DMS79 (cell line): ENCODE data around the gene DNAJB11.
"Not testable (repeated sequence)": the region's sequence is repeated elsewhere in the genome, so short reads cannot be mapped to it uniquely, and the experiment has no call there.

Experiments used
- DNase-seq: peaks from one replicate; lab custom pipeline; 2025; lab: John Stamatoyannopoulos, UW

Gene DNAJB11

DNA sequence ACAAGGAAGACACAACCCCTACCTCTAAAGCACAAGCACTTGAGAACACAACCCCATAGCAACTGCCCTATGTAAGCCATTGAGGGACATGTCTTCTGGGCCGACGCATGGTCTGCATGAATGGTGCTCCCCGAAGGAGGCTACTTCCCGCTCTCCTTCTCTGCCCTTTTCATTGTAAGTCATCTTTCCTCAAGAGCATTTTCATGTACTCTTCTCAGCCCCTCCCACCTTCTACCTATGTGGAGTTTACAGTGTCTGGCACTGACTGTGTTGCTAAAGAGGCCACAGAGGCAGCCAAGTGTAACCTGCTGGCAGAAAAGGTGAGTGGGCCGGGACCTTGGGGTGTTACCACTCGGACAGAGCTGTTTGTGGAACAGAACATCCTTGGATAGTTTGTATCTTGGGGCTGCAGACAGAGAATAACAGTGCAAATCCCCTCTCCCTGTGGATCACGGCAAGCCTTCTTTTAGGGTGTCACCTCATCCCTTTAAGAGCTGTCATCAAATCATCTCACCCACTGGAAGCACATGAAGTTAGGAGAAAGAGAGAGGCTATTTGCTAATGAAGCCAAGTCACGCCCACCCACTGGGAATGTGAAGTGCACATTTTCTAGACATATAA lies 47.9 kb downstream of the DNAJB11 start:
- peak; percentile 51 for DNase-seq

GRCh38 chr3:186619787-186620212 lies 49.3 kb downstream of the DNAJB11 start:
- no peak for DNase-seq

- DNase-seq = no peak
Measured at GRCh38 chr3:186620213-186621092, 49.9 kb downstream of the DNAJB11 start.

DNA sequence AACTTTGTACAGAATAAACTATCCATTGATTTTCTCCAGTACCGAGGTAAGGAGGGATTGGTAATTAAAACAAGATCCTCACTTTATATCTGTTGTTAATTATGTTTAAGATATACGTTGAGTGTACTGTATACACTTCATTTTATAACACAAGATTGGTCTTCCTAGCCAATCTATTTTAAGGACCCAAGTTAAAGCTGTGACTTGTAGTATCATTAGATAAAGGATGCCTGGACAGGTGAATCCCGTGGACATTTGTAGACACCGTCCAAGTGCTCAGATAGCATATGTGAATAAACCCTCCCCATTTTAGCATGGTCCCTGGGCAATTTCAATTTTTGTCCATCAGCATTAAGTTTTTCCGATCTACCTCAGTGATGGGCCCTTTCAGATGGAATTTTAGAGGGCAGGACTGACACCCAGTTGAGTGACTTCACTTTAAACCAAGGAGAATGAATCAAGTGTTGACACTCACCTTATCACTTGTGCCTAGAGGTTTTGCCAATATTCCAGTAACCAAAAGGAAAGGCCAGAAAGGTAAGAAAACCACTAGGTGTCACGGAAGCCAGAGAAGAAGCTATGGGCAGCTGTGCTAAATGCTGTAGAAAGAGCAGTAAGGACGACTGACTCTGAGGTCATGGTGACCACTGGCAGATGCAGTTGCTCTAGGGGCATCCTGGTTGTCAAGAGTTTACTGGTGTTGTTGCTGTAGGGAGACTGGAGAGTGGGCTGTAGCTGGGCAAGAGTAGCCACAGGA lies 51.6 kb downstream of the DNAJB11 start:
- DNase-seq = no peak

DNA sequence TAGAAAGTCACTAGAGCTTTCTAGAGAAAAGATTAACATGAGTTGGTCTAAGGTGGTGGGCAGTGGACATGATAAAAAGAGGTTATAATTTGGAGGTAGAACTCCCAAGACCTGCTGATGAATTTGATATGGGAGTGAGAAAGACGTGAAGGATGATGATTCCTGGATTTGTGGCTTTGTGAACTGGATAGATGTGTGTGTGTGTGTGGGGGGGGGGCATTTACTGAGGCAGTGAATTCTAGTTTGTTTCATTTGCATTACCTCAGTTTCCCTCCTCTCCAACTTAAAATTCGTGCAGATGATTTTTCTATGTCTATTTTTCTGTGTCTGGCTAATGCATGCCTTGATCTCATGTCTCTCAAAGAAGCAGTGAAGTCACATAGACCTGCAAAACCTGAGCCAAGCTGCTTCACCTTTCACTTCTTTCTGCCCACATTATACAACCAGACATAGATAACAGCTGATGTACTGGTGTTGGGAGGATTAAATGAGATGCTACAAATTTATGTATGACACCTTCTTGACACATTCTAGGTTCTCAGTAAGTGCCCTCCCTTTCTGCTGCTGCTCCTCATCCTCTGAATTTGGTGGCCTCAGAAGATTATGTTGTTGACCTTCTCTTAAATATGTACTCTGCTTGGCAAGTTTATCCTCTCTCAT lies 52.3 kb downstream of the DNAJB11 start:
- DNase-seq = no peak

DNA sequence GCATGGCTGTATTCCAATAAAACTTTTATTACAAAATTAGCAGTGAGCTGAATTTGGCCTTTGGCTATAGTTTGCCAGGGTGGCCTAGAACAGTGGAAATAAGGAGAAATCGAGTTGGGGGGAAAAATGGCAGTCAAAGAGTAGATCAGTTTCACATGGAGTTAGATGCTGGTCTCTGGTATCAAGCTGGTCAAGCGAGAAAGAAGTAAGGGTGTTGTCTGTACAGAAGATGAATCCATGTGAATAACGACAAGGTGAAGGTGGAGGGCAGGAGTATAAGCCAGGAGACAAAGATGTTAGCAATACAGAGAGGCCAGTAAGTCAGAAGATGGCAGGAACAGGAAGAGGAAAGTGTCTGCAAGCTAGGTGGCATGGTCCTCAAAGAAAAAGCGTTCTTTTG lies 54.1 kb downstream of the DNAJB11 start:
- no peak for DNase-seq

DNA sequence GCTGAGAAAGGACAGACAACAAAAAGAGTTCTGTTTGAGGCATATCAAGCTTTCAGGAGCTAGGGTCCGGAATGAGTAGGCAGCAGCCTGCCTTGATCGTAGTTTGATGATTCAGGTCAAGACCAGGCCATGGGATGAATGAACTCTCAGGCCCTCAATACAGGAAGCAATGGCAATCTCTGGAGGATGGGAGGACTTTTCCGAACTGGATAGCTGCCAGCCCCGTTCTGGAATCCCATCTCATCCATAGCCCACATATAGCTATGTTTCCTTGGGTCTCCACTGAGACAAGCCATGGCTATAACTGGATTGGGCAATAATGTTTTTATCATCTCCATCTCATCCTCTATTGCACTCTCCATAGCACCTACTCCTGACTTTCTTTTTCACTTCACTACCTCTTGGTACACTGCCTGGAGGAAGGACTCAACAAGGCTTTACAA lies 55.1 kb downstream of the DNAJB11 start:
- no peak for DNase-seq

DNA sequence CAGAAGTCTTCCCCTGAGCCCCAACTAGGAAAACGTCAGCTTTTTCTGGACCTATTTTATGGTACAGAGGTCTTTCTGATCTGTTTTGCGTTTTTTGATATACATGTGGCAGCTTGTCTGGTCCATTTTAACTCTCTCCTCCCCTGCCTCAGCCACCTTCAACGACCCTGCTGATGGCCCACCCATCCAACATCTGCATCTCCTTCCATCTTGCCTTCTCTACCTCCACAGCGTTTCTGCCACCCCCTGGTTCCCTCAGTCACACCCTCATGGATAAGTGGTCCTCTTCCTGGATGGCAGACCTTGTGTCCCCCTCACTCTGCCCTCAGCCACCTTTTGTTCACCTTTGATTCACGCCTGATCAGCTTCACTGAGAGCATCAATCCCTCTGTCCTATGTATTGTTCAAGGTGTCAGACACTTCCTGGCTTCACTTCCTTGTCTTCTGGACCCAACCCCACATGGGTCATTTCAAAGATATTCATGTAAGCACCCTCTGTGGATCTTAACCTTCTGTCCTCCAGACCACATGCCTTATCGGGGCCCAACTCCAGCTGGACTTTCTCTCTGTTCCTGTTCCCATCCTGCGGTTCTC lies 55.8 kb downstream of the DNAJB11 start:
- DNase-seq = no peak

GRCh38 chr3:186627852-186628414 lies 57.4 kb downstream of the DNAJB11 start:
- DNase-seq = no peak

GRCh38 chr3:186628756-186629155 lies 58.2 kb downstream of the DNAJB11 start:
- DNase-seq = no peak

GRCh38 chr3:186630950-186631641 lies 60.6 kb downstream of the DNAJB11 start:
- DNase-seq = no peak

- DNase-seq = no peak
Measured at GRCh38 chr3:186633481-186633880, 63.0 kb downstream of the DNAJB11 start.

DNA sequence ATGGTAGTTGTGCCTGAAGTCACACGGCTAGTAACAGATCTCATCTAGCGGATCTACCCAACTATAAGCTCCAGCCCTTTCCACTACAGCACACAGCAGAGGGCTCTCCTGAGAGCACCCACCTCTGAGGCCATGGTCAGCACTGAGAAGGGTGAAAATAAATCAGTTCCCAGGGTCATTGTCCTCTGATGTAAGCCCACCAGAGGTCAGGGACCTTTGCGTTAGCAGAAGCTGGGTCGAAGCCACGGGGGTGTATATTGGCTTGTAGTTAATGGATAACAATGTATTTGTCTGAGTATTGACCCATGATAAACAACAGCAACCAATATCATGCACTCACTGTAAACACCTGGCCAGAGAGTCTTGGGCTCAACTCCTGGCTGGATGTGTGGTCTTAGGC lies 63.7 kb downstream of the DNAJB11 start:
- not testable (repeated sequence) for DNase-seq
